SKM-1 treated with dmso at 0.1 percent for 144 hours (cell line): ENCODE measurements around the gene OR51M1.

ENCODE experiments used
- DNase-seq: peaks from one replicate; lab custom pipeline; 2025; ENCODE audit not compliant: unreplicated experiment; lab: John Stamatoyannopoulos, UW

Gene OR51M1

DNA sequence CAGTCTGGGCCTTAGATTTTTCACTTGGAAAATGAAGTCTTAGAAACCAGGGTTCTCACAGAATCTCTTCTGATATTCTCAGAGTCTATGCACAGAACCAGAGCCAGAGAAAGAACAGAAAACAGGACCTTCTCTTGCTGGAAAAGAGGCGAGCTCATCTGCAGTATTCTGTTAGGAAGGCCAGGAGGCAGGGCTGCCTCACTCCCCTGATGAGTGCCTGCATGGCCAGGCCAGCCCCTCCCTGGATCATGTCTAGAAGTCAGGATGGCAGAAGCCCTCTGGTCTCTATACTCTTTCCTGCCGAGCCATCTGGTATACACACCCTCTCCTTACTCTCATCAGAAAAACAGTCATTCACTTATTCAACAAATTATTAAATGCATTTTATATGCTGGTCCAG, 723 bp downstream of the OR51M1 start:
- DNase-seq, result no peak

DNA sequence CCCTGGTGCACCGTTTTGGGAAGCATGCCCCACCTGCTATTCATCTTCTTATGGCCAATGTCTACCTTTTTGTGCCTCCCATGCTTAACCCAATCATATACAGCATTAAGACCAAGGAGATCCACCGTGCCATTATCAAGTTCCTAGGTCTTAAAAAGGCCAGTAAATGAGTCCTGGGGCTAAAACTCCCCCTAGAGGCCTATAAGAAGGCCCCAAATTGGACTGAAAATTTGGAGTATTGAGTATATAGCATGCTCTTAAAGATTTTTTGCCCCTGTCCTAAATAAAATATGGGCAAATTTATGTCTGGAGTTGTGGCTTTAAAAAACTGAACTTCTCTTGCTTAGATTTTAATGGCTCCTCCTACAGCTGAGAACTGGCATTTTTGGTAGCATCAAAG, 6.6 kb downstream of the OR51M1 start:
- no peak for DNase-seq

DNA sequence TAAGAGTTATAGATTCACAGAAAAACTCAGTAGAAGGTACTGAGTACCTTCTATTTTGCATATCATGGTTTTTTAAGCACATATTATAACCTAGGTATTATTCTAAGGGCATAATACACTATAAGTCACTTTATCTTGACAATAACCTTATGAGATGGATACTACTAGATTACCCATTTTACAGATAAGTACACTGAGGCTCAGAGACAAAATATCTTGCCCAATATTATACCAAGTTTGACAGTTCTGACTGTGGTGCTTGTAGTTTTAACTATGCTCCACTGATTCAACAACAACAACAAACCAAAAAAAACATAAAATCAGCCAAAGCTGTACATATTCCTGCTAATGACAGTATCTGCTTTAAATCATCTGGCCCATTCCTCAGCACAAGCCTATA, 10.5 kb downstream of the OR51M1 start:
- DNase-seq, result no peak

DNA sequence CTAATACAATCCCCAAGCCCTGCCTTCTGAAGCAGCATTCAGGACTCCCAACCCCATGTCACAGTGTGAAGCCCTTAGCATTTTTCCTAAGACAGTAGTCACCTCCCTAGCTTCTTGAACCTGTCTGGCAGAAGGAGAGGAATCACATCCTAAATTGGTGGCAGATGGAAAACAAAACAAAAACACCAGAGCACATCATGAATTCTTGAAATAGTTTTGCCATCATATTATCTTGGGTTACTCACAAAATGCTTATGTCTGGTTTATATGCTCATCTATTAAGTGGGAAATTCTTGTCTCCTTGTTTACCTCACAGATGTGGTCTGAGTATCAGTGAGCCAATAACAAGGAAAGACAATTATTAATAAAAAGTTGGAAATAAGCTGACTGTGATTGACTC, 15.3 kb downstream of the OR51M1 start:
- DNase-seq, result no peak

DNA sequence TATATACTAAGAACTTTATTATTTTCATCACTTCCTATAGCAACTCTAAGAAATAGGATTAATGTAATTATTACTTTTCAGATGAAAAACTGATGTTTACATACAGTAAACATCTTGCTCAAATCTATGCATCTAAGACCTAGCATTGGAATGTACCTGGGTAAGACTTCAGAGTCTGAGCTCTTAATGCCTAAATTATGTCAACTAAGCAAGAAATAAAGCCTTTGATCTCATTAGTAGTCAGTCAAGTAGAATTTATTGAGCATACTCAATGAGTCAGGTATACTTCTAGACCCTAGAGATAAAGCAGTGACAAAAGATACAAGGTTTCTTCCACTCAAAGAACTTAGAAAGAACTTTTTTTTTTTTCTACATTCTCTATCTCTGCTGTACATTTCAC, 21.6 kb downstream of the OR51M1 start:
- DNase-seq, result no peak

DNA sequence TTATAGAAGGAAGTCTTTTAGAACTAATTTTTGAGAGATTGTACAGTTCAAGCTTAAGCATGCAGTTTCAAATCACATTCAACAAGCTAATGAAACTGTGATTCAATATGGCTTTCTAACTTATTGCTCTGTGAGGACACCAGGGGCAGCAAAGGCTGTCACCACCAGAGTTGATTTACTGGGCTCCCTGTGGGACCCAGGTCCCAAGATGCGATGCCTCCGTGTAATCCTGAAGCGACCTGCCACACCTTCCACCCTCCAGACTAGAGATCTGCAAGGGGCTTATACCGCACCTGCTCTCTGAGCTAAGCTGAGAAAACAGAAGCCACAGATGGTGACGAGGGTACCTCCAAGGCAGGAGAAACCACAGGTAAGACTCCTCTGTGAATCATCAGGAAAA, 37.4 kb downstream of the OR51M1 start:
- no peak for DNase-seq

DNA sequence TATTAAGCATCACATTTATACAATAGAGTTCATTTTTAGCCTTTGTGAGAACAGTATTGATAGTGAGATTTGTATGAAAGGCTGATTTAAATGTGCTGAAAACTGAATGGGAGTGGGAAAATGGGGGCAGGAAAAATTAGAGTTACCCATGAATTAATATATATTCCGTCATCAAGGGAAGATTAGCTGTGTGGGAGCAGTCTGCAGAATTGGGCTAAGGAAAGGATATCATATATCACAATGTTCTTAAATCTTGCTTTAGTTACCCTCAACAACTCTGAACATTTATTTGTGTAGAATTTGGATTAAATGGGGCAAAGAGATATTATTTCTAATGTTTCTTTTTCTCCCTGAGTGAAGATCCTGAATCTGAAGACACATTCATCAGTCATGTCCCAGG, 38.2 kb downstream of the OR51M1 start, which contains the start of gene OR51Q1:
Gene OR51Q1 (plus strand): TSS at position 301 of the 400 bp plus-strand sequence. CDS start 90 bp downstream, at position 391.
- DNase-seq, result no peak

DNA sequence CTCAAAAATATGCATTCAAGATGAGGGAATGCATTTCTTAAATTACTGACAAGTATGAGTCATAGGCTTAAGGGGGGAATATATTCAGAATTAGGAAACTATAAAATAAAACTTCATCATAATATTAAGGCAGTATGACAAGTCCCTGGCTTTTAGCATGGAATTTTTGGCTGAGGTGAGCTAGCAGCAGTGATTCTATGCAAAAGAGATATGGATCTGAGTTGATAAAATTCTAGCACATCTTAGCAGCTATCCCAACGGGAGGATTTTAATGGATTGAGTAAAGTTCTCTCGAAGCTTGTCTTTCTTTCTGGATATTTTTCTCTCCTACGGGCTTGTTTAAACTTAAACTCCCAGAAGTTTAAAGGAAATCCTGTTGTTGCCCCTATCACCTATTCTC, 39.5 kb downstream of the OR51M1 start:
- no peak for DNase-seq

DNA sequence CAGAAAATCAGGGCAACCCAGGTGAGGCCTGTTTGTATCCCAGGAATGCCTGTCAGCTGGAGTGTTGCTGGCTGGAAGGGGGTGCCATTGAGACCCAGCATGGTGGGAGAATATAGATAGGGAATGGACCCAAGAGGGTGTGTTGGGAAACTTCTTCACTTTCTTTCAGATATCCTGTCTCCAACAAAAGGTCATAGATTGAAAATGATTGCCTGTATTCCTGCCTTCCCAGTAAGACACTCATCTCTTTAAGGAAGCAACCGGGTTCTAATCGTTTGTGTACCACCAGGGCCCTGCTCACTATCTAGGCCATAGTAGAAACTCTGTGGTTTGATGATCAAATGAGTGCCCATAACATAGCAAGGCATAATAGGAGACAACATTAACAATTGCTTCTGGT, 57.8 kb downstream of the OR51M1 start, which contains the start of gene OR51I1:
Gene OR51I1 (minus strand): TSS at position 101 of the 400 bp plus-strand sequence. CDS start 0 bp downstream, at position 101.
- no peak for DNase-seq
